HG02970 (cell line): ENCODE data around the gene EFHC1.

Experiments
- ATAC-seq: cut with Tn5 transposase; IDR thresholded peaks from one replicate; pipeline ENCODE4 v1.9.1; 2021; ENCODE audit warnings: mild to moderate bottlenecking, moderate library complexity, moderate number of reproducible peaks; ENCODE audit not compliant: unreplicated experiment, low FRiP score

EFHC1 gene

GRCh38 chr6:52550870-52551269, 130.7 kb downstream of the EFHC1 start:
- ATAC-seq, result no peak

GRCh38 chr6:52551483-52552277, 131.5 kb downstream of the EFHC1 start:
- no peak for ATAC-seq

DNA sequence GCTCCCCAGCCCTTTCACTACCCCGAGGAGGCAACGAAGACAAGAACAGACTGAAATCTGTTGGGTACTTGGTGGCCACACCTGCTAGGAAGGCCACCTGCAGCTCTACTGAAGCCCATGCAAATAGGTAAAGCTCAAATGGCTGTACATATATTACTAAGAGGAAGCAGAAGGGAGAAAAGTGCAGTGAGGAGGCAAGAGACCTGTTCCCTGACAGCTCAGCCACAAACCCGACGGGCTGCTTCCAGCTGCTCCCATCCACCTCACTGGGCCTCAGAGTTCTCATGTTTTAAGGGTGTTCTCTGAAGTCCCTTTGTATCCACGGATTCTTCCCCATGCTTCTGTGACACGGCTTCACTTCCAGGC, 132.1 kb downstream of the EFHC1 start:
- no peak for ATAC-seq

DNA sequence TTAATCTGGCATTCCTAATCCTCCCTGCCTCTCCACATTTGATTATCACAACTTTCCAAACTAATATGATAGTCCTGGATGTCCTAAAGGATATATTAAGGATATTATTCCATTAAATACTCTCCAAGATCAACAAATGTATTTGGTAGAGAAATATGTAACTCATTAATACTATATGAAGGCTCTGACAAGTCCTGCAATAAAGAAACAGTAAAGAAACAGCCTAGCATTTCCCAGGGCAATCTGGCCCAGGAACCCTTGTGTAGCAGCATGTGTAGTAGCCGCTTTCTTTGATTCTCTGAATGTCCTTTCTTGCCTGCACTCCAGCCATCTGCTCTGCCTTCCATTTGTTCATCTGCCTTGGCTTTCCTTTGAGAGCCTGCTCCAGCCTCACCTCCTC, 133.0 kb downstream of the EFHC1 start:
- ATAC-seq, result no peak

GRCh38 chr6:52553719-52554118, 133.6 kb downstream of the EFHC1 start:
- no peak for ATAC-seq

GRCh38 chr6:52554684-52555280, 134.6 kb downstream of the EFHC1 start:
- ATAC-seq, result no peak

DNA sequence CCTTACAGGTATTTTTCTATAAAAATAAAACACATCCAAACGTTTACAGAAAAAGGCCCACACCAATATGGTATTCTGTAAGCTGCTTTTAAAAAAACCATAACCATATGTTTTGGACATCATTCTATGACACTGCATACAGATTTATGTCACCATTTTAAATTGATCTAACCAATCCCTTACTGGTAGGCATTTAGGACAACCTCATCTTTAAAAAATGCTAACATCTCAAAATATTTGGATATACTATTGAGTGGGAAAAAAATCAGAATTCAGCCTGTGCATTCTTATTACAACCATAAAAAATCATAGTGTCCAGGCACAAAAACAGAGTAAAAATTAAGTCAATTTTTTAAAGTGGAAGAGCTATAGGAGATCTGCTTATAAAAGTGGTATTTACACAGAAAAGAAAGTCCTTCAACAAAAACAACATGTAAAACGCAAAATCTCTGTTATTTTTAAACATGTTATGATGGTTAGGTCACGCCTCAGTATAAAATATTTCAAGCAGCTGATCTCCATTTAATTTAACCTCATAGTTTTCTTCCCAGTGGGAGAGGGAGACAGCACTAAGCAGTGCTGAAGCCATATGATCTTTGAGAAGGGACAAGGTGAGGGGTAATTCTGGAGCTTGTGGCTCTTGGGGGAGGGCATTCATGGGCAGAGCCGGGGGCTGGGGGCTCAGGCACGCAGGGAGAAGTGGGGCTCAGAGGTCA, 135.5 kb downstream of the EFHC1 start:
- ATAC-seq, result no peak

DNA sequence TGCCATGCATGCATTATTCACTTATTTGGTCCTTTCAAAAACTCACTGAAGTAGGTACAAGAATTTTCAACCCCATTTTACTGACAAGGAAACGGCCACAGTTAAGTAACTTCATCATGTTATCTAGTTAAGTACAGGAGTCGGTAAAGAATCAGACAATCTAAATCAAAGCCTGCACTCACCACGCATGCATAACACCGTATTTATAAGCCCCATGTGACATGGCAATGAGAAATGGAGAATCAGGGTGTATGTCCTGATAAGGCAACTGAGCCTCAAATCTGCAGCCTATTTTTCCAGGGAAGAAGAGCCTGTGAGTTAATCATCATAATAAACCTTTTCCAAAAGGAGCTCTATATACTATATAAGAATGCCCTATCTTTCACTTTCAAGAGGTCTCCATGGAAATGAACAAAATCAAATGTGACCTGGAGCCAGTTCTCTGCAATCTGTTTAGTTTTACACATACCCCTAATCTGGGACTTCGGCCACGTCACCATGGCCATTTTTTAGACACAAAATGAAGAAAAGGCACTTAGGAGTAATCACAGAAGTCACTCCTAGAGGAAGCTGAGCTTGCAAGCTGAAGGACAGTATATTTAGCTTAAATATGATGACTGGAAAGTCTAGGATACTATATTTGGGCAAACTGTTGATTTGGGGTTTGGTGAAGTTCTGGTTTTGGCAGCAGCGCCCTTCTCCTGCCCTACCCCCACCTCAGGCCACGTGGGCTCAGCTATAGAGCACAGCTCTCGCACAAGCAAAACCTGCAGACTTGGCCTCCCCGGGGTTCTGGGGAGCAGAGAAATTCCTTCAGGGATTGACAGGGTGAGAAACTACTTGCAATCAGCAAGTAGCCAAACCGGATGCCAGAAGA, 137.5 kb downstream of the EFHC1 start:
- ATAC-seq, result no peak

GRCh38 chr6:52558266-52559000, 138.3 kb downstream of the EFHC1 start:
- ATAC-seq, result no peak

DNA sequence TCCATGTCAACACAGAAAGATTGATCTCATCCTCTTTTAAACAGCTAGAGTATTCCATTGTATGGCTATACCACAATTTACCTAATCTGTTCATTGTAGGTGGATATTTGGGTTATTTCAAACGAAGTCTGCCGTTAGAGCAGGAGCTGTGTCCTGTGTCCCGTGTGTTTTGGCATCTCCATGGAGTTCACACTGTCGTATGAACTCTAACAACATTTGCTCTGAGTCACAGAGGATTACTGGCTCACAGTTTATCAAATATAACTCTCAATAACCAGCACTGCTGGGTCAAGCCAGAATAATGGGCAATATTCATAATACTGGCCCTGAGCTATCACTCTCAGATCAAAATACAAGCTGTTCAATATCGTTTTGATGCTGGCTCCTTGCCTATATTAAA, 140.3 kb downstream of the EFHC1 start:
- ATAC-seq, result no peak

GRCh38 chr6:52562911-52563310, 142.8 kb downstream of the EFHC1 start:
- no peak for ATAC-seq

DNA sequence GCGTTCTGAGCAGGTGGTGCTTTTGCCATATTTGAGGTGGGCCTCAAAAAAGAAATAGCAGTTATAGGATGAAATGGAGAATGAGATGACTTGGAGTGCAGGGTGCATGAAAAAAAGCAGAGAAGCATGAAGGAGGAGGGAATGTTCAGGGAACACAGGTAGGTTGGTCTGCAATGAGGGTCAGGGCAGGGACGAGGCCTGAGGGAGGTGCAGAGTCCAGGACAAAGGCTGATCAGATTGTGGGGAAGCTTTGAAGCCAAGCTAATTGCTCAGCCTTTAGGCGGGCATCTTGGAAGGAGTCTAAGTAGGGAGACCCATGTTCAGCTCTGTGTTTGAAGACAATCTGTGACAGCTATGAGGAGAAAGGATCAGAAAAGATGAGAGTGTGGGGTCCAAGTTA, 144.7 kb downstream of the EFHC1 start:
- ATAC-seq, result no peak

DNA sequence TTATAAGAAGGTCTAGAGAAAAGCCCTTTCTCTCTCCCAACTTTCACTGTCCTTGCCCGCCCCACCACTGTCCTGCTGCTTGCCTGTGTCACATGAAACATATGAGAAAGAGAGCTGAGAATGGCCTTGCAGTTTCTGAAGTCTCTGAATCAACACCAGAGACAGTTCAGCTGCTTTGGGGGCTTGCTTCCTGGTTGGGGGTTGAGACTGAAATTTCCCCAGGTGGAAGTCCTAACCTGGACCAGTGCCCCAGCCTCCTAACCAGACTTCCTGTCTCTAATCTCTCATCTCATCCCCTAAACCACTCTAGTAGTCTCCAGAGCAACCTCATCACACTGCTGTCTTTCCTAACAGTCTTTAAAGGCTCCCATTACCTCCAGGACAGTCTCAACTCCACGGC, 146.1 kb downstream of the EFHC1 start:
- no peak for ATAC-seq

DNA sequence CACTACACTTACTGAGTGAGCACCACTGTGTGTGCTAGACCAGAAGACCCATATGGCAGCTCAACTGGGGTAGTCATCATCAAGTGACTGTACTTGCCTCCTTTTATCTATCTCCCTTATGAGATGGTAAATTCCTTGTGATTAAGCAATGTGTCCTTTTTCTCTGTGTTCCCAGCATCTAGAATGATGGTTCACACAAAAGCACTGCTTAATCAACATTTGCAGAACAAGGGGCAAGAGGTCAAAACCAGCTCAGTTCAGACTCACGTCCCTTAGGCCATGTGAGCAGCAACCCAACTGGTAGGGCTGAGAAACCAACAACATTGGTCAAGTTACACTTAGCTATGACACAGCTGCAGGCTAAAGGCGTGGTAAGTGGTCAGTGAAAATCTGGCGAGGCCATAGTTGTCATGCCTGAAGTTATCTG, 146.7 kb downstream of the EFHC1 start:
- no peak for ATAC-seq

- no peak for ATAC-seq
These were observed 148.2 kb downstream of the EFHC1 start for GRCh38 chr6:52568320-52568719.

GRCh38 chr6:52570291-52570700, 150.2 kb downstream of the EFHC1 start:
- no peak for ATAC-seq

DNA sequence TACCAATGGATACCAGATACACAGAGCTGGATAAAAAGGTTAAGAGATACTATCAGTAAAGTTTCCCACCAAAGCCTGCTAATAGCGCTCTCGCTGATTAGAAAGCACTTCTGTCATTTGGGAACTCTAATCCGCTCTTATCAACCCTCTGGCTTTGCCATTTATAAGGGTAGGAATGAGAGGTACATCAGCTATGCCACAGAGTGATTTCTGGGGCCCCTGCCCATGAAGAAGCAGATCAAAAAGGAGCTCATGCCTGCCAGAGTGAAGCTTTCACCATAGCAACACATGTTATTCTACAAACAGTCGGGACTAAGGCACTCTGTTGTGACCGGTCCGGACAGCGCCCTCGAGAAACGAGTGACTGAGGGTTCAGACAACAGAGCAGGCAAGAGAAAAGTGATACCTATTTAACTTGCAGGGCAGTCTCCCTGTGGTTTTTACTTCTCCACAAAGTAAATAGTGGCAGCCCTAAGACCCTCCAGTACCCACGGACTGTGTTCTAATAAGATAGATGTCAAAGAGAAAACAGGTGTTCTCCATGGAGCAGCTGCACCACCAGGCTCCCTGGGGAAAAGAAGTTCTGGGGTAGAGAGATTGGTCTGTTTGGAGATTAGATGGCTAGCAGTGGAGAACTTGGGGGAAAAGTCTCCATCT, 151.1 kb downstream of the EFHC1 start:
- no peak for ATAC-seq

DNA sequence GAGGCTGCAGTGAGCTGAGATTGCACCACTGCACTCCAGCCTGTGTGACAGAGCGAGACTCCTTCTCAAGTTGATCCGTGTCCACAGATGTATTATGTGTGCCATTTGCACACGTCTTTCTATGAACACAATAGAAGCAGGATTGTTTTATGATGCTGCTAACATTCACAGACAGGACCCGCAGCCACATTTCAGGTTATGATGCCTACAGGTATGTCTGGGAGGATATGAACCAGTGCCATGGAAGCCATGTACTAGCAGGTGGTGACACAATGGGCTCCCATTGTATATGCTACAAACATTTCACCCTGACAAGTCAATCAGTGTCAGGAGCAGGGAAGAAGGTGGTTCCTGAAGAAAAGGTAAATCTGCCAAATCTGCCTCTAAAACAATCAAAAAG, 152.4 kb downstream of the EFHC1 start:
- ATAC-seq, result no peak

DNA sequence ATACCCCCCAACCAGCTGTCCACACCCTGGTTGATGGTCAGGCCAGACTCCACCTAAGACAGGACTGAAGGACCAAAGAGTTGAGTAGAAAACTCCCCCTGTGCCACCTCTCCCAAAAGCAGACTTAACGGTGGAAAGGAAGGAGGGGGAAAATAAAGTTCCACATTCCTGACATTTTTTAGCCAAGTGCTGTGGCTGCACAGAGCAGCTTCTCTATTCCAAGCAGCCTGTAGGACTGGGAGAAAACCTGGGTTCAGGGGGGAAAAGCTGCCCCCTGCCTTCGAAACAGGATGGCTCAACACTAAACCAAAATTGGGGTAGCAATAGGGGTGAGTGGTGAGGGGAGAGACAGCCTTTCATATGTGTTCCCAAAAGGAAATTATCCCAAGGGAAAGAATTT, 153.2 kb downstream of the EFHC1 start:
- no peak for ATAC-seq
